ENCODE results near the gene OR10H2. TPM values are rescaled to one million over a fixed set of nuclear protein-coding genes. Genes with fewer than 3 reads are reported as not detected.
"Not testable (repeated sequence)": the region's sequence is repeated elsewhere in the genome, so short reads cannot be mapped to it uniquely, and the experiment has no call there.

Gene OR10H2
- total RNA-seq, 1 donor from 2014 or later, result not detected

DNA sequence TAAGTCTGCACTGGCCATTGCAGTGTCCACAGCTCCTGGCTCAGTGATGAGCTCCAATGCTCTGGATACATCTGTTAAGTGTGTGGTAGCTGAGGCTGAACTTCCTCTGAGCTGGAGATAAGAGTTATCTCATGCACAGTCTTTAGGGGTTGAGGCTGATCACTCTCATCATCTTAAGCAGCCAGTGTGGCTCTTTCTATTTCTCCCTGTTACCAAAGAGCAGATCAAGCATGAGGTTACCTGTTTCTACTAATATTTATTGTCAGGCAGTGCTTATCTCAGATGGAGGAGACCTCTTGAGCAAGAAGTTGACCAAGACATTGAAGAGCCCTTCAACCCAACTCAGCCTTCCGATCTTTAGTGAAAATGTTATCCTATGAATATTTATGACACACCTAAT, 6.6 kb upstream of the OR10H2 start:
- Mint-ChIP-seq H3K4me1 (ENCODE audit: low read depth) (no peaks in the 10 kb centered on the region), H3K9me3 (no peaks in the 10 kb centered on the region), H3K27me3 (ENCODE audit: low read depth) (peaks cover 18% of the 10 kb centered on the region), H3K27ac (no peak overlapping the region), H3K36me3 (ENCODE audit: low read depth) (no peaks in the 10 kb centered on the region), H3K4me3 (ENCODE audit: low read depth) (no peak overlapping the region)
- no peak for DNase-seq (ENCODE audit: low spot score)
- intact Hi-C loops (cut with micrococcal nuclease), result no loop called here

DNA sequence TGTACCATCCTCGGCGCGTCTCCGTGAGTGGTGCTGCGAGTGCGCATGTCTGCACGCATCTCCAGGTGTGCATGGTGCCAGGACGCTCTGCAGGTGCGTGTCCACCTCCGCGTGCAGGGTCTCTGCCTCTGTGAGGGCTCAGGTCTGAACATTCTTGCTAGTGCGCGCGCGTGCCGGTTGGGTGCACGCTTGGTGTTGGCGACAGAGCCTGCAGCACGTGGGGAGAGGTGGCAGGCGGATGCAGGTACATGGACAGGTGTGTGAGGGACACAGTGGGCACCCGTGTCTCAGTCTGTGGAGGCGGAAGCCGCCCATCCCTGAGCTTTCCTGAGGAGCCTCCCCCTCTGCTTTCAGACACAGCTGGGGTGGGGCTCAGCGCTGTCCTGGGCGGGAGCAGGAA, 4.9 kb upstream of the OR10H2 start:
- Mint-ChIP-seq H3K4me1 (ENCODE audit: low read depth) (no peaks in the 10 kb centered on the region), H3K27ac (no peak overlapping the region), H3K27me3 (ENCODE audit: low read depth) (peaks cover 18% of the 10 kb centered on the region), H3K9me3 (no peaks in the 10 kb centered on the region), H3K36me3 (ENCODE audit: low read depth) (no peaks in the 10 kb centered on the region), H3K4me3 (ENCODE audit: low read depth) (no peak overlapping the region)
- intact Hi-C loops (cut with micrococcal nuclease), result no loop called here
- DNase-seq (ENCODE audit: low spot score), result no peak

DNA sequence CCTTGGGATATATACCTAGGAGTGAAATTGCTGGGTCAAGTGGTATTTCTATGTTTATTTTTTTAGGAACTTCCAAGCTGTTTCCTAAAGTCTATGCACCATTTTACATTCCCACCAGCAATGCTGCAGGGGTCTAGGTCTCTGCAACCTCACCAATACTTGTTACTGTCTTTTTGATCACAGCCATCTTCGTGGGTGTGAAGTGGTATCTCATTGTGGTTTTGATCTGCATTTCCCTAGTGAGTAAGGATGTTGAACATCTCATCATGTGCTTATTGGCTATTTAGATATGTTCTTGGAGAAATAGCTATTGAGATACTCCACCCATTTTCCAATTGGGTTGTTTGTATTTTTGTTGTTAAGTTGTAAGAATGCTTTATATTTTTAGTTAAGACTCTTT, 2.7 kb downstream of the OR10H2 start:
- peaks cover 9% of the 10 kb centered on the region for H3K27me3 Mint-ChIP-seq (ENCODE audit: low read depth)
- peaks cover 3% of the 10 kb centered on the region for H3K4me1 Mint-ChIP-seq (ENCODE audit: low read depth)
- H3K27ac Mint-ChIP-seq, result no peak overlapping the region
- H3K36me3 Mint-ChIP-seq (ENCODE audit: low read depth), result no peaks in the 10 kb centered on the region
- intact Hi-C loops (cut with micrococcal nuclease), result no loop called here
- no peak for DNase-seq (ENCODE audit: low spot score)
- no peak overlapping the region for H3K4me3 Mint-ChIP-seq (ENCODE audit: low read depth)
- H3K9me3 Mint-ChIP-seq, result no peaks in the 10 kb centered on the region

DNA sequence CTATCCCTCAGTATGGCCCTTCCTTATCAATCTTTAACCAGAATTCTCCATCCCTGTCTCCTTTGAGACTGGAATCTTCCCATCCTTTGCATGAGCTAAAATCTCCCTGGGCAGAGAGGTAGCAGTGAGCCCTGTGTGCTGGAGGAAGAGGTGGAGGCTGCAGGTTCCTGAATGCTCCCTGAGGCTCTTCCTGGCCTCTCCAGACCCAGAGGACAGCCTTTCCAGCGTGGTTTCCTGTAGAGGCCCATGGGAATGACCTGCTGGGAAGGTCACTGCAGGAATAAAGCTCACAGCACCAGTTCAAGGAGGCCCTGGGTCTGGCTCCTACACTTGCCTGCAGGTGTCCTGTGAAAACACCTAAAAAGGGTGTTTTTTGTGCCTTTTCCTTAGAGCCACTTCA, 4.6 kb downstream of the OR10H2 start:
- Mint-ChIP-seq H3K9me3 (no peaks in the 10 kb centered on the region), H3K27ac (no peak overlapping the region), H3K4me1 (ENCODE audit: low read depth) (peaks cover 3% of the 10 kb centered on the region), H3K4me3 (ENCODE audit: low read depth) (no peak overlapping the region), H3K36me3 (ENCODE audit: low read depth) (no peaks in the 10 kb centered on the region), H3K27me3 (ENCODE audit: low read depth) (peaks cover 6% of the 10 kb centered on the region)
- no peak for DNase-seq (ENCODE audit: low spot score)
- intact Hi-C loops (cut with micrococcal nuclease), result no loop called here

DNA sequence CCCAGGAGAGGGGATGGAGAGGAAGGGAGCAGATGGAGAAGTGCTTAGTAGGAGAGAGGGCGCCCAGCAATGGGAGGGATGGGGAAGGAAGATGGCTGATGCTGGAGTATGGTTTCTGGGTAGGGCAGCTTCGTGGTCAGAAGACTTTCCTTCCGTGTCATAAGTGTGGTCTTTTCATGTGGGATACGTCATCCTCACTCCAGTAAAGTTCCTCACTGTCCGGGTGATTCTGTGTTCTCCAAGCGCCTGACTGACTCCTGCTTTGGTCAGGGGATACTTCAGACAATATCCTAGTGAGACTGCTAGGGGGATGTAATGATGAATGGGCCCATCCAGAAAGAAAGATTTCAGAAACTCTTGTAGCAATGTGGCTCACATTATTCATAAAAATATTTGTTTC, 6.1 kb downstream of the OR10H2 start:
- no peak overlapping the region for H3K27ac Mint-ChIP-seq
- H3K4me3 Mint-ChIP-seq (ENCODE audit: low read depth), result no peak overlapping the region
- intact Hi-C loops (cut with micrococcal nuclease), result no loop called here
- H3K36me3 Mint-ChIP-seq (ENCODE audit: low read depth), result no peaks in the 10 kb centered on the region
- peaks cover 6% of the 10 kb centered on the region for H3K27me3 Mint-ChIP-seq (ENCODE audit: low read depth)
- peaks cover 3% of the 10 kb centered on the region for H3K4me1 Mint-ChIP-seq (ENCODE audit: low read depth)
- no peaks in the 10 kb centered on the region for H3K9me3 Mint-ChIP-seq
- no peak for DNase-seq (ENCODE audit: low spot score)

DNA sequence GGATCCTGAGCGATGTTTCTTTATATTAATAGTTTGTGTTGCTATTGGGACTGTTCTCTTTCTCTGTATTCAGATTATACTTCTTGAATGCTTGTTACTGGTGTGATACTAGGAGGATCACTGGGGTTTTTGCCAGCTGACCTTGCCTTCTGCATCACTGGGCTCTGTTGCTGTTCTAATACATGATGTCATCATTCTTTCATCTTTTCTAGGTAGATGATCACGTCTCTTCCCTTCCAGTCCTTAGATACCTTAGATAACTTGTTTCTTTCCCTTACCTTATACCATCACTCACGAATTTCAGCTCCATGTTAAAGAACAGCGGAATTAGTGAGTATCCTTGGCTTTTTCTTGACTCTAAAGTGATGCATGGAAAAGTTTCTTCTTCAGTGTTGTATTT, 9.9 kb downstream of the OR10H2 start, which contains the start of gene OR10H3:
OR10H3 (plus strand) TSS at position 264 of the 400 bp plus-strand sequence. CDS start 3,408 bp downstream, outside the sequence.
- H3K27me3 Mint-ChIP-seq (ENCODE audit: low read depth), result peaks cover 3% of the 10 kb centered on the region
- H3K9me3 Mint-ChIP-seq, result peaks cover 23% of the 10 kb centered on the region

DNA sequence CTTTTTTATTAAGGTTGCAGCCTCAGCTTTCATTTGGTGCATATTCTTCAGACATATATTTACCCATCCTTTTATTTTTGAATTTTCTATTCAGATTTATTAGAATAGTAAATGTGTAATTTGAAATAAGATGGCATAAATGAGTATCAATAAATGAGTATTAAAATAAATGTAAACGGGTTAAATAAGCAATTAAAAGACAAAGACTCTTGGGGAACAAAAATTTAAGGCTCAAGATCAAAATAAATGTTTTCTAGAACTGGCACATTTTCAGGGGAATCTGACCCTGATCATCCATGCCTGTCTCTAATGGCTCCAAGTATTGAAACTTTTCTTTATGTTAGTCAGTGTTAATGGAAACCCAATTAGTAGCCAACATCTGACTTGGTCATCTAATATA, 13.0 kb downstream of the OR10H2 start:
- no peak overlapping the region for H3K27ac Mint-ChIP-seq
- intact Hi-C loops (cut with micrococcal nuclease), result no loop called here
- no peak overlapping the region for H3K4me3 Mint-ChIP-seq (ENCODE audit: low read depth)
- no peaks in the 10 kb centered on the region for H3K4me1 Mint-ChIP-seq (ENCODE audit: low read depth)
- H3K9me3 Mint-ChIP-seq, result peaks cover 23% of the 10 kb centered on the region
- no peak for DNase-seq (ENCODE audit: low spot score)
- peaks cover 7% of the 10 kb centered on the region for H3K27me3 Mint-ChIP-seq (ENCODE audit: low read depth)
- no peaks in the 10 kb centered on the region for H3K36me3 Mint-ChIP-seq (ENCODE audit: low read depth)

More for the DNA sequence above, 9.9 kb downstream of the OR10H2 start, which contains the start of gene OR10H3:
- no peaks in the 10 kb centered on the region for H3K36me3 Mint-ChIP-seq (ENCODE audit: low read depth)
- no peak for DNase-seq (ENCODE audit: low spot score)
- H3K4me3 Mint-ChIP-seq (ENCODE audit: low read depth), result no peak within 1 kb of the TSS
- intact Hi-C loops (cut with micrococcal nuclease), result no loop called here
- no peaks in the 10 kb centered on the region for H3K4me1 Mint-ChIP-seq (ENCODE audit: low read depth)
- no peak within 1 kb of the TSS for H3K27ac Mint-ChIP-seq

DNA sequence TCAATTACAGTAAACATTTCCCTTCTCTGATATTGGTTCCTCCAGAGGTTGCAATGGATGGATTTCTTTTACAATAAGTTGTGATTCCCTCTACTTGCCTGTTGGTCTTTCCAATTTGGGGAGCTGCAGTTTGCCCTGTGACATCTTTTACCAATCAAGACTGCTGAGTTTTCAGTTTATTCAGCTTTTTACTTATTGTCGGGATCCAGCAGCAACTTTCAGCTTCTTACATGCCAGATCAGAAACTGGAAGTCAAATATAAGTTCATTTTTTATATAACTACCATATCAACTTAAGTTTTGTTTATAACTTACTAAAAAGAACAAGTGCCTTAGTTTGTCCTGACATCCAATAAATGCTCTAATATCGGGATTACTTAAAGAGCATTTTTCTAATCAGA, 20.4 kb downstream of the OR10H2 start:
- no peaks in the 10 kb centered on the region for H3K4me1 Mint-ChIP-seq (ENCODE audit: low read depth)
- H3K36me3 Mint-ChIP-seq (ENCODE audit: low read depth), result no peaks in the 10 kb centered on the region
- no peak overlapping the region for H3K27ac Mint-ChIP-seq
- peaks cover 42% of the 10 kb centered on the region for H3K27me3 Mint-ChIP-seq (ENCODE audit: low read depth)
- H3K4me3 Mint-ChIP-seq (ENCODE audit: low read depth), result no peak overlapping the region
- intact Hi-C loops (cut with micrococcal nuclease), result no loop called here
- no peaks in the 10 kb centered on the region for H3K9me3 Mint-ChIP-seq
- no peak for DNase-seq (ENCODE audit: low spot score)

DNA sequence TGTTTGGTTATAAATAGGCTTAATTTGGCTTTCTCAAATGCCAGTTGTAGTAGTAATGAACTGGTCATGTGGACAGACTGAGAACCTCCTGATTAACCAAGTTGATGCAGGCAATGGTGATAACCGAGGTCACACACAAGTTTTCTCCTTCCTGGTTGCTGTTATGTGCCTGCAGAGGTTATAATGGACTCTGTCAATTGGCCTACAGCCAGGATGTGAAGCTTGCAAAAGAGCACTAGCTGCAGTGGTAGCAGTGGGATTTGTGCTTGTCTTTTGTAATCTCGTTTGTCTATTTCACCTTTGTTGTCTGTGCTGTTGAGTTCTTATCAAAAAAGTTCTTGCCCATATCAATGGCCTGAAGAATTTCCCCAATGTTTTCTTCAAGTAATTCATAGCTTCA, 30.6 kb downstream of the OR10H2 start:
- H3K36me3 Mint-ChIP-seq (ENCODE audit: low read depth), result no peaks in the 10 kb centered on the region
- intact Hi-C loops (cut with micrococcal nuclease), result no loop called here

DNA sequence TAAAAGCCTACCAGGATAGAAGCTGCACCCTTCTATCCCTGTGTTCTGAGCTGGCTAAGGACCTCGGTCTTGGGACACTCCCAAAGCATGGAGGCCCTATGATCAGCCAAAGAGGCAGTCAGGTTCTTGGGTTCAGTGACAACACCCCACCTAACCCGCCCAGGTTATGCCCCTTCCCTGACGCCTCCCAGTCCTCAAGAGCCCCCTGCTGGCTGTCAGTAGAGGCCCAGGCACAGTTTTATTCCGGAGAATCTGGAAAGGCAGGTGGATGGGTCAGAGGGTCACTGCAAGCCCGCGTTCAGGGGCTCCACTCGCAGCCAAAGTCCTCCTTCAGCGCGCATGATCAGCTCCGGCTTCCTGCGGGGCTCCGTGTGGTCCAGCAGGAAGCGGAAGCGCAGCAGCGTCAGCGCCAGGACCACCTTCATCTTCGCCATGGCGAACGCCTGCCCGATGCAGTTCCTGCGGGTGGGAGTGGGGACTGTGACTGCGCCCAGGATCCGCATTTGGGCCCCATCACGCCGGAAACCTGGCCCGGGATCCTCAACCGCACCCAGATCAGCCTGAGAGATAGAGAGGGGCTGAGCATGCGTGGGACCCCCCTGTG, 32.2 kb downstream of the OR10H2 start:
- no peak overlapping the region for H3K27ac Mint-ChIP-seq
- H3K4me3 Mint-ChIP-seq (ENCODE audit: low read depth), result no peak overlapping the region
- no peak for DNase-seq (ENCODE audit: low spot score)
- H3K27me3 Mint-ChIP-seq (ENCODE audit: low read depth), result peaks cover 38% of the 10 kb centered on the region
- intact Hi-C loops (cut with micrococcal nuclease), result no loop called here
- no peaks in the 10 kb centered on the region for H3K36me3 Mint-ChIP-seq (ENCODE audit: low read depth)
- peaks cover 8% of the 10 kb centered on the region for H3K9me3 Mint-ChIP-seq
- peaks cover 6% of the 10 kb centered on the region for H3K4me1 Mint-ChIP-seq (ENCODE audit: low read depth)

More for the DNA sequence above, 30.6 kb downstream of the OR10H2 start:
- Mint-ChIP-seq H3K4me1 (ENCODE audit: low read depth) (peaks cover 6% of the 10 kb centered on the region), H3K9me3 (peaks cover 8% of the 10 kb centered on the region), H3K27ac (no peak overlapping the region), H3K4me3 (ENCODE audit: low read depth) (no peak overlapping the region), H3K27me3 (ENCODE audit: low read depth) (peaks cover 45% of the 10 kb centered on the region)
- DNase-seq (ENCODE audit: low spot score), result no peak

DNA sequence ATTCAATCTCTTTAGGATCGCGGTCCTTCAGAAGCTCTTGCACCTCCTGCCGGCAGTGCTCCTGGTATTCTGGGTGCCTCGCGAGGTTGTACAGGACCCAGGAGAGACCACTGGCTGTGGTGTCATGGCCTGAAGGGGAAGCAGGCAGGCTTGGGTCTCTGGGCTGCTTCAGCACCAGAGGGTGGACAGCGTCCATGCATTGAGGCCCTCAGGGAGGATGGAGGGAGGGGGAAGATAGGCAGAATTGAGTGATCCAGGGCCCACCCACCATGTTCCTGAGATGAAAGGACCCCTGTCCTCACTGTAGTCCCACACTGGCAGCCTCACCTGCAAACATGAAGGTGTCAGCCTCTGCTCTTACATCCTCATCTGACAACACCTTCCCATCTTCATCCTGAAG, 41.8 kb downstream of the OR10H2 start:
- no peak overlapping the region for H3K4me3 Mint-ChIP-seq (ENCODE audit: low read depth)
- H3K27me3 Mint-ChIP-seq (ENCODE audit: low read depth), result peaks cover 6% of the 10 kb centered on the region
- no peak overlapping the region for H3K27ac Mint-ChIP-seq
- no peaks in the 10 kb centered on the region for H3K4me1 Mint-ChIP-seq (ENCODE audit: low read depth)
- intact Hi-C loops (cut with micrococcal nuclease), result no loop called here
- H3K9me3 Mint-ChIP-seq, result no peaks in the 10 kb centered on the region
- no peaks in the 10 kb centered on the region for H3K36me3 Mint-ChIP-seq (ENCODE audit: low read depth)
- no peak for DNase-seq (ENCODE audit: low spot score)

DNA sequence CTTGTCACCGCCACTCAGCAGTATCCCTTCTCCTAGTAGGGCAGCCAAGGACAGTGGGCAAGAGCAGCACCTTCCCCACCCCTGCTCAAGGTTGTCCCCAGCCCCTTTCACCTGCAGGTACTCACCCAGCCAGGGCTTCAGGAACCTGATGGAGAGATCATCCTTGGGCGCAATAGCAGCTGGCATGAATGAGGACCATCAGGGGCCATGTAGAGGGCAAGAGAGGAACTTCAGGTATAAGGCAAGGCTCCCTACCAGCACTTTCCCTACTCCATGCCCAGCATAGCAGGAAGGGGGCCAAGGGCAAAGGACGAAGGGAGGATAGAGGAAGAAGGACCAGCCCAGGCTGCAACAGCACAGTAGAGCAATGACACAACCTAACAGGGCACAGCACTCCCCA, 46.3 kb downstream of the OR10H2 start:
- intact Hi-C loops (cut with micrococcal nuclease); H3K36me3 Mint-ChIP-seq (ENCODE audit: low read depth); H3K4me1 Mint-ChIP-seq (ENCODE audit: low read depth); H3K9me3 Mint-ChIP-seq; H3K4me3 Mint-ChIP-seq (ENCODE audit: low read depth); H3K27me3 Mint-ChIP-seq (ENCODE audit: low read depth); H3K27ac Mint-ChIP-seq; DNase-seq (ENCODE audit: low spot score): not testable (repeated sequence)

DNA sequence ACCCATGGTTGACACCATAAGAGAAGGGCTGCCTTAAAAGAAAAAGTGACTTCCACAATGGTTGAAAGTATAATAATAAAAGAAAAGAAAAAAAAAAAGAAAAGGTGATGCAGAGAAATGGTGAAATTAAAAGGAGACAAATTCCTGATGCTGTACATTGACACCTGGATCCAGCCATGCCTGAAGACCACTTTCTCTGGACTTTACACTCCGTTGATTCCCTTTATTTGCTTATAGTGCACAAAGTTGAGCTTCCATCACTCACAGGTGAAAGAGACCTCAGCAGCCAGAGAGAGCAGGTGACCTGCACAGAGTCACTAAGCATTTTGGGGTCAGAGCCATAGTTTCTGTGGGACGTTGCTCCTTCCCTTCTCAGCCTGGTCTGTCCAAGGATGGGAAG, 47.4 kb downstream of the OR10H2 start:
- no peak for DNase-seq (ENCODE audit: low spot score)
- H3K27me3 Mint-ChIP-seq (ENCODE audit: low read depth), result peaks cover 4% of the 10 kb centered on the region
- H3K36me3 Mint-ChIP-seq (ENCODE audit: low read depth), result no peaks in the 10 kb centered on the region
- H3K27ac Mint-ChIP-seq, result no peak overlapping the region
- no peak overlapping the region for H3K4me3 Mint-ChIP-seq (ENCODE audit: low read depth)
- intact Hi-C loops (cut with micrococcal nuclease), result no loop called here
- H3K9me3 Mint-ChIP-seq, result no peaks in the 10 kb centered on the region
- H3K4me1 Mint-ChIP-seq (ENCODE audit: low read depth), result no peaks in the 10 kb centered on the region

DNA sequence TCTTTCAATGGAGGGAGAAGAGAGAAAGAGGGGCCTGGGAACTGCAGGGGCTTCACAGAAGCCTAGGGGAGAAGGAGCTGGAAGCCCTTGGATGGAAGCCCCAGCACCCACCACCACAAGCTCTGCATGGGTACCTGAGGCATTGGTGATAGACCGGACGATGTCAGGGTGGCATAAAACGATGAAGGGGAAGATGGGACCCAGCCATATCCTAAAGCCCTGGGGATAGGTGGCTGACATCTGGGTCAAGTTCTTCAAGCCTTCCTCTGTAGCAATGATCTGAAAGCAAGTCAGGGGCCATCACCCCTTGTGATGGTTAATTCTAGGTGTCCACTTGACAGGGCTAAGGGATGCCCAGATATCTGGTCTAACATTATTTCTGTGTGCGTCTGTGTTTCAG, 48.4 kb downstream of the OR10H2 start:
- Mint-ChIP-seq H3K4me1 (ENCODE audit: low read depth) (no peaks in the 10 kb centered on the region), H3K36me3 (ENCODE audit: low read depth) (no peaks in the 10 kb centered on the region), H3K9me3 (no peaks in the 10 kb centered on the region), H3K4me3 (ENCODE audit: low read depth) (no peak overlapping the region), H3K27me3 (ENCODE audit: low read depth) (peaks cover 3% of the 10 kb centered on the region), H3K27ac (no peak overlapping the region)
- DNase-seq (ENCODE audit: low spot score), result no peak
- intact Hi-C loops (cut with micrococcal nuclease), result no loop called here
